HG03378 (cell line): Measurements from ENCODE around the gene PLEKHG4B.

Experiments
- ATAC-seq: cut with Tn5 transposase; IDR thresholded peaks from one replicate; pipeline ENCODE4 v1.9.1; 2021; ENCODE audit warnings: mild to moderate bottlenecking, moderate library complexity; ENCODE audit not compliant: unreplicated experiment

The PLEKHG4B gene

DNA sequence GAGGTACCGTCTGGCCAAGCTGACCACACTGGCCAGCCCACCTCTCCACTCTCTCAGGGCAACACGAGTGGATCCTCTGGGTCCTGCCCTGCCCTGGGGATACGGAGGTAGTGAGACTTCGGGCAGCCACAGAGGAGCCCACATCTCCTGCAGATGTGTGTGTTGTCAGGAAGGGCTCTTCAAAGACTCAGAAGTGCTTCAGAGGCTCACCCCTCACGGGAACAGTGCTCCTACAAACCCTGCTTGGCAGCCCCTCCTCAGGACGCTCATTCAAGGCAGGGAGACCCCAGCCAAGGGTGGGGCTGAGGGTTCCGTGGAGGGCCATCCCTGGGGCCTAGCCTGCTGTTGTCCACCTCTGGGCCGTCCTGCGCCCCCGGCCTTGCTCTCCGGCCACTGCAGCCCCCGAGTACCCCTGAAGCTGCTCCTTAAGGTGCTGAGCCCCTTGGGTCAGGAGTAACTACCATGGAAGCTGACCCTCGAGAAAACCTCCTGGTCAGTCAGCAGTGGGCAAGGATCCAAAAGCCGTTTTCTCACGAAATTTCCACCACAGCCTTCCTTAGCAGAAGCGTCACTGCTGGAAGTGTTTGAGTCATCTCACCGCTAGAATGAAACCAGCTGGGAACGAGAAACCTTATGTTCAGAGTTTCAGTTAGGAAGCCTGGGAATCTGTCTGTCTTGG lies 76.2 kb downstream of the PLEKHG4B start:
- ATAC-seq, result no peak

DNA sequence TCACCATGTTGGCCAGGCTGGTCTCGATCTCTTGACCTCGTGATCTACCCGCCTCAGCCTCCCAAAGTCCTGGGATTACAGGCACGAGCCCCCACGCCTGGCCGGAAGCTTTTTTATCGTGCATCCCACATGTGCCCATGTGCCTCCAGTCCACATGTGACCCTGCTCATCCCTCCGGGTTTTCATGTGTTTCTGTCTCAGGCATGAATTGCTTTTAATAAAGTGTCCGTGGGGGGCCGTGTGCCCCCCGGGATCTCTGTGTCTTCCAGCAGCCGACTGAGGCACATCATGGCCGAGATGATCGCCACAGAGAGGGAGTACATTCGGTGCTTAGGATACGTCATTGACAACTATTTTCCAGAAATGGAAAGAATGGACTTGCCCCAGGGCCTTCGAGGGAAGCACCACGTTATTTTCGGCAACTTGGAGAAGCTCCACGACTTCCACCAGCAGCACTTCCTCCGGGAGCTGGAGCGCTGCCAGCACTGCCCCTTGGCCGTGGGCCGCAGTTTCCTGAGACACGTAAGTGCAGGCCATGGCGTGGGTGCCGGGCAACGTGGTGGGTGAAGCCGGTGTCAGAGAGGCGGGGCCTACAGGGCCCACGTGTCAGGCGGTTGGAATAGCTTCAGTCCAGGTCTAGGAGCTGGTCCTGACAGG lies 77.2 kb downstream of the PLEKHG4B start:
- no peak for ATAC-seq

DNA sequence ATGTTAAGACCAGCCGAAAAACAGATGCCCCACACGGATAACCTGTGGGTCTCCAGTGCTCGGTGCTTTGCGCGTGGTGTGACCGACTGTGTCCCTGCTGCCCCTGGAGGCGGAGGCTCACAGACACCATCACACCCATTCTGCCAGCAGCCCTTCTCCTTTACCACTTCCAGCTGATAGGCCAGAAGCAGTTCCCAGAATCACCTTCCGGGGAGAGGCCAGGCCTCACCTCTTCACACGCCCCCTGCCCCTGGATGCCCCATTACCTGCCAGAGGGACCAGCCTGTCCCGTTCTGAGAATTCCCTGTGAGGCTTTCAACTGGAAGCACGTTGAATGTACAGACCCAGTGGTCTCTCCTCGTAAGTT lies 77.7 kb downstream of the PLEKHG4B start:
- ATAC-seq, result no peak

DNA sequence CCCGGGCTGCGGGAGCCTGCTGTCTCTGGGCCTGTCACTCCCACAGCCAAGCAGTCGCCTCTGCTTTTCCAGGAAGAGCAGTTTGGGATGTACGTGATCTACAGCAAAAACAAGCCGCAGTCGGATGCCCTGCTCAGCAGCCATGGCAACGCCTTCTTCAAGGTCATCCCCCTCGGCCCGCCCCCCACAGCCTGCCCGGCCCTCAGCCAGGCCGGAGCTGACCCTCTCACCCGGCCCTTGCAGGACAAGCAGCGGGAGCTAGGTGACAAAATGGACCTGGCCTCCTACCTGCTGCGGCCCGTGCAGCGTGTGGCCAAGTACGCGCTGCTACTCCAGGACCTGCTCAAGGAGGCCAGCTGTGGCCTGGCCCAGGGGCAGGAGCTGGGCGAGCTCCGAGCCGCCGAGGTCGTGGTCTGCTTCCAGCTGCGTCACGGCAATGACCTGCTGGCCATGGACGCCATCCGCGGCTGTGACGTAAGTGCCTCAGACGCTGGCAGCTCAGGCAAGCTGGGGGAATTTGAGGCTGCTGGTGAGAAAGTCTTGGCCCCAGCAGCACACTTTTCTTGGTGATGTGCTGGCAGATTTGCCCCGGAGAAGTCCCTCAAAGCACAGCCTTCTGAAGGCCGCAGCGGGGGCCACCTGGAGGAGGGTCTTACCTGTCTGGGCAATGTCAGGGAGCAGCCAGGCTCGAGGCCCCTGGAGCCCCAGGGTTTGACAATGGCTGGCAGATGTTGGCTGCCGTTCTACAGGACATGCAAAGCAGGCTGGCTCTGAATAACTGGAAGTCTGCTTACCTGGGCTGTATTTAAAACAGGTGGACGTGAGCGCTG lies 79.2 kb downstream of the PLEKHG4B start:
- ATAC-seq, result no peak

DNA sequence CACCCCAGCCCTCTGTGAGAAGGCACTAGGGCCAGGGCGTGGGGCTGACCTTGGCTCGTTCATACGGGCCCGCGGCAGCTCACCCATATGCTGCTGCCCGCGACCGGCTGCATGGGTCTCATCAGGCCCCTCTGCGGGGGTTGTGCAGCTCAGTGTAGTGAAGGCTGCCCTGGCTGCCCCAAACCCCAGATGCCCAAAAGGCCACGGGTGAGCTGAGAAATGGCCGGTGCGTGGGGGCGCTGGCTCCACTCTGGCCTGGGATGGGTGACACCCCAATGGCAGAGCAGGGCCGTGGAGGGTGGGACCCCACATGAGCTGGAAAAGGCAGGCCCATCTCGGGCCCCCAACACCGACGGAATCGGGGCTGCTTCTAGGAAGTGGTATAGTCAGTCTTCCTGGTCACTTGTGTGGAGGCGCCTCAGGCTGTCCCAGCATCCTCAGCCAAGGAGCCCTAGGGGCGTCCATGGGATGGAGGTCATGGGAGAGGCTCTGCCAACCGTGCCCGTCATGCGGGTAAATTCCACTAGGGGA lies 79.9 kb downstream of the PLEKHG4B start:
- ATAC-seq, result no peak

DNA sequence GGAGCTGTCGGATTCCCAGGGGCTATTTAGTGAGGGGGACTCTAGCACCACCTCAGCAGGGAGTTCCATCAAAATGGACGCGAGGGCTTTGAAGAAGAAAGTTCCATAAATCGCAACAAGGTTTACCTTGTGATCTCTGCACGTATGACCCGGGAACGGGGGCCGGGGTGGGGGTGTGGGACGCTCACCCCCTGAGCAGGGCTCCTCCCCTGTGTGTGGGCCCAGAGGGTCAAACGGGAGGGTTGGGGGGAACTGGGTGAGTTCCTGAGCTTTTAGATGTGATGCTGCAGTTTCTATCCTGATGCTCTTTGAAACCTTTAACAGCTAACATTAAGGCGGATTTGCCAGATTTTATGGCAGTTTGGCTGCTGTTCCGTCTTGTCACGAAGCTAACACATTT lies 80.5 kb downstream of the PLEKHG4B start:
- no peak for ATAC-seq

DNA sequence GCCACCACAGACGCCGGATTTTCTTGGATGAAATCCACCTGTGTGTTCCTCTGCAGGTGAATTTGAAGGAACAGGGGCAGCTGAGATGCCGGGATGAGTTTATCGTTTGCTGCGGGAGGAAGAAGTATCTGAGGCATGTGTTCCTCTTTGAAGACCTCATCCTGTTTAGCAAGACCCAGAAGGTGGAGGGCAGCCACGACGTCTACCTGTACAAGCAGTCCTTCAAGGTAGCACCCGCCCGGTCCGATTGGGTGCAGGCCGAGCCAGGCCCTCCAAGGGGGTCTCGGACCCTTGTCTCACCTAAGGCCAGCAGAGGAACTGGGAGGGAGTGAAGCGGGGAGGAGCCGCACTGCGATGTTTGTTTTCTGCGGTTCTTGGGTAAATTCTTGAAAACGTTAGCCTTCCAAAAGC lies 80.9 kb downstream of the PLEKHG4B start:
- no peak for ATAC-seq

DNA sequence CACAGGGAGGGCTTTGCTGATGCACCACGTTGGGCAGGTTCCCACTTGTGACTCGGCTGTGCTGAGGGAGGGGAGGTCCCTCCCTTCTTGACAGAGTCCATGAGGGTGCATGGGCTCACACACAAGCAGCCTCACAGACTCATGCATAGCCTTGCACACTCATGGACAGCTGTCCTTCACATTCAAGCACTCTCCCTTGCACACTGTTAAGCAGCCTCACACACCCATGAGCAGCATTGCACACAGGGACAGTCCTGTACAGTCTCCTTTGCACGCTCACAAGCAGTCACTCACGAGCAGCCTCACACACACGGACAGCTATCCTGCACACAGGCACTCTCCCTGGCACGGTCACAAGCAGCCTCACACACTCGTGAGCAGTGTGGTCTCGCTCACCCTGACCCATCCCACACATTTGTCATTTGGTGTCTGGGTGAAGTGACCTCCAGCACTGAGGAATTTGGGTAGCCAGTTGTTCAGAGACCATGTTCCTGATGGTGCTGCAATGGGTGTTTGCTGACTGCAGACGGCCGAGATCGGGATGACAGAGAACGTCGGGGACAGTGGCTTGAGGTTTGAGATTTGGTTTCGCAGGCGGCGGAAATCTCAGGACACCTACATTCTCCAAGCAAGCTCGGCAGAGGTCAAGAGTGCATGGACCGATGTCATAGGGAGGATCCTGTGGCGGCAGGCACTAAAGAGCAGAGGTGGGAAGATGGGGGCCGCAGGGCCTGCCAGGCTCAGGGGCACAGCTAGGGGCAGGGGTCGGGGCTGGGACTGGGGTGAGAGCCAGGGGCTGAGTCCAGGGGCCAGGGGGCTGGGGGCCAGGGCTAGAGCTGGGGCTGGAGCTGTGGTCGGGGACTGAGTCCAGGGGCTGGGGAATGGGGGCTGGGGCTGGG lies 81.7 kb downstream of the PLEKHG4B start:
- ATAC-seq, result no peak

DNA sequence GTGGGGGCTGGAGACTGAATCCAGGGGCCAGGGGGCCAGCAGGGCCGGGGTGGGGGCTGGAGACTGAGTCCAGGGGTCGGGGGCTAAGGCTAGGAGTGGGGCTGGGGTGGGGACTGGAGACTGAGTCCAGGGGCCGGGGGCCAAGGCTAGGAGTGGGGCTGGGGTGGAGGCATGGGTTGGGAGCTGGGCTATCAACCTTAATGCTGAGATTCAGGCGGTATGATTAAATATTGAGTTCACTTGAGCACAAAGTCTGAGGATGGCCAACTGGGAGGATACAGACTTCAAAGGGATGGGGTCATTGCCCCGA lies 82.3 kb downstream of the PLEKHG4B start:
- no peak for ATAC-seq

DNA sequence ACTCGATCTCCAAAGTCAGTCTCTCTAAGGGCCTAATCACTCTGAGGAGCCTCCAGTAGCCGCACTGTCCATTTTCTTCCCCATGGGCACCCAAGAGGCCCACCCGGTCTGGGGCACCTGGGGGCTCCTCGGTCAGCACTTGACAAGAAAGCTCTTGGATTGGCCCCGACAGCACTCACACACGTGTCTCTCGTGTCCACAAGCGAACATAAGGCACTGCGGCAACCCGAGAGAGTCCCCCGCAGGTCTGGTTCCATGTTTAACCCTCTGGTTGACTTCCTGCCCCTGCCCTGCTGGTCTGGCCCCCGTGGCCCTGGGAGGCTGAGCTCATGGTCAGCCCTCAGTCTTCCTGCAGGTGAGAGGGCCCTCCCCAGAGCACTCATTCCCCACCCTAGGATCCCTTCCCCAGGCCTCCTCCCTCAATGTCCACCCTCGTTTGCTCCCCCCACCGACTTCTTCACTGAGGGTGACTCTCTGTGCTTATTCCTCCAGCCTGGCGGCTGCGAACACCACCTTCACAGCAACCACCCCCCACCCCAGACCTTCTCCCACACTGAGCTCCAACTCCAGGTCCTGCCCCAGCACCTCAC lies 83.0 kb downstream of the PLEKHG4B start:
- ATAC-seq, result no peak

DNA sequence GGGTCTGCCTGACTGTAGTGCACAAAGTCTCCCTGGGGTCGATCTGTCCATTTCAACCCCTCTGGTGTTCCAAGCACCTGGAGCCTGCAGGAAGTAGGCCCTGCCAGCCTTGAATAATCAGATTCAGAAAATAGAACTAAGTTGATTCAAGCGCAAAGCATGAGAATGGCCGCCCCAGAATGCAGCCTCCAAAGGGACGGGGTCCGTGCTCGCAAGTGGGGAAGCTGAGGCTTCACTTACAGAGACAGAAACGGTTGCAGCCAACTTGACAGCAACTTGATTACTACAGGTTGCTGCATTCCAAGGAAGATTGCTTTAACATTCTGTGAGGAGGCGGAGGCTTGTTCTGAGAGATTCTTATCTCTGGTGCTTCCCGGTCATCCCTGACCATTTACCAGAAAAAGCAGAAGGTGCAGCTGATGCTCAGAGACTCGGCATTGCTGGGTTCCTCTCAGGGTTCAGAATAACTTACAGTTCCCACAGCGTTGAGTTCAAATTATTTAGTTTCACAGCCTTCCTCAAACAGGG lies 84.4 kb downstream of the PLEKHG4B start:
- no peak for ATAC-seq

DNA sequence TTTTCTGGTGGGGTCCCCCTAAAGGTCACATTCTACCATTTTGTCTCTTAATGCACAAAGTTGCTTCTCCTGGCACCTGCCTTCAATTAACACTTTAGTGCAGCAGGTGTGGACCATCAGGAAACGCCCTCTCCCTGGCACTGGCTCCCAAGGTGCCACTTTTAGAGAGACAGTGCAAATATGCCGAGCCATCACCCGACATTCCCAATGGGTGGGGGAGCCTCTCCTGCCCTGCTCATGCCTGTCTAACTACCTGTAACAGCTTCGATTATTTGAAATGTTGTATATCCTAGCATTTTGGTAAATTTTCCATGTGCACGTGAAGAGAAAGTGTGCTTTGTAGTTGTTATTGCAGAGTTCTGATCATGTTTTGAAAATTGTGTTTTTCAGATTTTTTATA lies 86.1 kb downstream of the PLEKHG4B start:
- no peak for ATAC-seq

DNA sequence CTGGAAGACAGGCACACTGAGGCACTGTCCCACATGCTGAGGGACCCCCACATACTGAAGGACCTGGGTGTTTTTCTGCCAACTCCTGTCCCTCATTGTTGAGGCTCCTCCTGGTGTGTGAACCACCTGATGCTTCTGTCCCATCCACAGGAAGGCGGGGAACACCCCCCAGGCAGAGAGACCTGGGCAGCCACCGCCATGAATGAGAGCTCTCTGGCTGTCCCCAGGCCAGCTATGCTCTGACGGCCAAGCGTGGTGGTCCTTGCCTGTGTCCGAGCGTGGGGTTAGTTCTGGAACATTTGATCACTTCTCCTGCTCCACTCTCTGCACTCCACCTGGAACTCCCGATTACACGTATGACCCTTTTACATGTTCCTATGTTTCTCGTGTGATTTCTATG lies 87.4 kb downstream of the PLEKHG4B start:
- ATAC-seq, result no peak

DNA sequence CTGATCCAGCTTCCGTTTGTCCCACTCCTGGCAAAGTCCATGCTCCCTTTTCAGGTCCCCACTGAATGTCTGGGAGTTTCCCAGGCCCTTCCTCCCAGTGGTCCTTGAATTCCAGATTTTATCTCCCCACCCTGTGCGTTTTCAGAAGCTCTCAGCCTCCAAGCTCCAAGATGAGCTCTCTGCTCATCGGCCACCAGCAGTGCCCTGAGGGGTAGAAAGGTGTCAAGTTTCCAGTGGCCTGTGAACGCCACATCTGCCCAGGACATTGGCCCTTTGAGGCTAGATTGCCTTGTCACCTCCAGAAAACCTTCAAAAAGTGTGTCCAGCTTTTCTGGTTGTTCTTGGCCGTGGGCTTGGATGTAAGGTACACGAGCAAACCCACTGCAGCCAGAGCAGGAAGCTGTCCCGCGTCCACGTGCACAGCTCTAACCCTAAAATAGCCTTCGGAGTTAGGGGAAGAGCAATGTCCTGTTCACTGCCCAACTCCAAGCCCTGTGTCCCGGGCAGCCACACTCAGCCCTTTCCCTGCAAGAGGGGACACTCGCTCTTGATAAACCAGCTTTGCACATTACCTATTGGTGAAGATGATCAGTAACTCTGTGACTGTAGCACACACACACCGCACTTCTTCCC lies 88.4 kb downstream of the PLEKHG4B start:
- ATAC-seq, result no peak

DNA sequence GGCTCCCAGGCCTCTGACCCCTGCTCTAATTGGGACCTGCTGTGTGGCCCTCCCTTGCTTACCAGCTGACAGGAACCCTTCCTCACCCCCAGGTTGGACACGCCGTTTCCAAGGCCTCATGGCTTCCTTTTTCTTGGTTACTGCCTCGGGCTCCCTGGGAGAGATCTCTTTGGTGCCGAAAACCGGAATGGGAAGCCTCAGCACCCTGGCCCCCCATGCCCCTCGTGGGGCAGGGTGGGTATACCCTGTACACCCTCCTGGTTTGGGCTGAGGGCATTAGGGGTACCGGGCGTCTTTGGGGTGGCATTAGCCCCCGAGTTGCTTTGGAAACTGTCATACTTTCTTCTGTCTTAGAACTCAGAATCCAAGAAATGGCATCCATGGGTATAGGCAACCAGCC lies 89.2 kb downstream of the PLEKHG4B start:
- ATAC-seq, result no peak

DNA sequence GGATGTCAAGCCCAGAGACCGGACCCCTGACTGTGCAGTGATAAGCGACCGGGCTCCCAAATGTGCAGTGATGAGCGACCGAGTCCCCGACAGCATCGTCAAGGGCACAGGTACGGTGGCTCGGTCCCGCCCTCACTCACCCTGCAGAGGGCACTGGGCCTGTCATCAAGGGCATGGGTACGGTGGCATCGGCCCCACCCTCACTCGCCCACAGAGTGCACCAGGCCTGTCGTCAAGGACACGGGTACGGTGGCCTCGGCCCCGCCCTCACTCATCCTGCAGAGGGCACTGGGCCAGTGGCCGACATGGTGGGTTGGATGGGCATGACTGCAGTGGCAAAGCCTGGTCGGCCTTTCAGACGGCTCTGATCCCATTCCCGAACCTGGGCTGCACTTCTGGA lies 89.6 kb downstream of the PLEKHG4B start:
- no peak for ATAC-seq

DNA sequence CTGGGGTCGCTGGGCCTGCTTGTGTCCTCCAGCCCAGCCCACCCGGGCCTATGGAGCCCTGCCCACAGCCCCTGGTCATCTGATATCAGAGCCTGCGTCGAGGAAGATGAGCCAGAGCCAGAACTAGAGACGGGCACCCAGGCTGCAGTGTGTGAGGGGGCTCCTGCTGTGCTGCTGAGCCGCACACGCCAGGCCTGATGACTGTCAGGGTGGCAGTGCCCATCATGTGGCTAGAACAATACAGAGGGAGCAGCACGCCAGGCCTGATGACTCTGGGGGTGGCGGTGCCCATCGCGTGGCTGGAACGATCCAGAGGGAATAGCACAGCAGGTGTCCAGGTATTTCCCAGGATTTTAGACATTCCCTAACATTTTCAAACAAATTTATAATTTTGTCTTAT lies 90.2 kb downstream of the PLEKHG4B start:
- no peak for ATAC-seq

DNA sequence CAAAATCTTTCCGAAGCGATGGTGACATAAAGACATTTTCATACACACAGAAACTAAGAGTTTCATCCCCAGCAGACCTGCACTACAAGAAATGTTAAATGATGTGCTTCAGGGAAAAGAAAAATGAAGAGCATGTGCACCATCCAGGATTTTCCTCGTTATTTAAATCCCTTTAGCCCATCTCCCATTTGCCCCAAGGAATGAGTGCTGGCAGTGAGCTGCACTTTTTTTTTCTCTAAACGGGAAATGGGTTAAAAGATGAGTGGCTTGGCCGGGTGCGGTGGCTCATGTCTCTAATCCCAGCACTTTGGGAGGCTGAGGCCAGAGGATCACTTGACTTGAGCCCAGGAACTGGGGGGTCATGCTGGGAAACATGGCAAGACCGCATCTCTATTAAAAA lies 92.5 kb downstream of the PLEKHG4B start:
- ATAC-seq, result no peak

DNA sequence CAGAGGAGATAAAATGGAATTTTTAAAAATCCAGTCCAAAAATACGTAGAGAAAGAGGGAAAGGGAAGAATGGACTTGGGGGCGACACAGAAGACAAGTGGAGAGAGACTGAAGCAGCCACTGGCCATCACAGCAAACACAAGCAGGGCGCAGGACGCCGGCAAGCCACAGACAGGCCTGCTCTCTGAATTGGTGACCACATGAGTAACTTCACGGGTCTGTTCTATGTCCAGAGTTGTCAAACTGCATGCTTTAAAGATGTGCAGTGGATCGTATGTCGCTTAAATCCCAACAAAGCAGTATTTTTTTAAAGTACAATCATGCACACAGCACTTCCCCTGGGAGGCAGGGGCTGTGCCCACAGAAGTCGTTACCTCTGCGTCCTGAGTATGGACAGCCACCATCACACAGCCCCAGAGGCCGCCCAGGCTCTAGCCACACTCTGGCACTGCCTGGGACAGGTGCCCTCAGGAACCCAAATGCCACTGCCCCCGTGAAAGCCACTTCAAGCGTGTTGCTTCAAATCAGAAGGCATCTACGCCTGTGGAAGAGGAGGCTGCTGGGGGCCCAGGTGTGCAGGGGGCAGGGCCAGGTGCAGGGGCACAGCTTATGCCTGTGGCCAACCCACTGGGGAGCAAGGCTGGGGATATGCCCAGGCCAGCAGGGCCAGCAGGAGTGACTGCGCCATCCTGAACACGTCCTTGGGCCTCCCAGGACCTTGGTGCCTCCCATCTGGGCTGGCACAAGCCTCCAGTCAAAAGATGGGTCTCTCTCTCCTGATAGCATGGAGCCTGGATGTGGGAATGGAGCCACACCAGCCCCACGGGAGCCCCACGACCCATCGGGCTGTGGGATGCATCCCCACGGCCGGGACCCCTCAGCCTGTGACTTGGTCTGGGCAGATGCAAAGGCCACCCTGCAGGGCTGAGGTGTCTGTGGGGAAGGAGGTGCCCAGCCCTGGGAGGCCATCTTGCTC lies 93.4 kb downstream of the PLEKHG4B start:
- ATAC-seq, result no peak
